NCI-H146 (cell line): Measurements from ENCODE around the gene FOXP1.

Source experiments
- DNase-seq: peaks from one replicate; lab custom pipeline; 2025; lab: John Stamatoyannopoulos, UW

Gene FOXP1

GRCh38 chr3:71425491-71426071 is 157.9 kb downstream of the FOXP1 start:
- DNase-seq: no peak

DNA sequence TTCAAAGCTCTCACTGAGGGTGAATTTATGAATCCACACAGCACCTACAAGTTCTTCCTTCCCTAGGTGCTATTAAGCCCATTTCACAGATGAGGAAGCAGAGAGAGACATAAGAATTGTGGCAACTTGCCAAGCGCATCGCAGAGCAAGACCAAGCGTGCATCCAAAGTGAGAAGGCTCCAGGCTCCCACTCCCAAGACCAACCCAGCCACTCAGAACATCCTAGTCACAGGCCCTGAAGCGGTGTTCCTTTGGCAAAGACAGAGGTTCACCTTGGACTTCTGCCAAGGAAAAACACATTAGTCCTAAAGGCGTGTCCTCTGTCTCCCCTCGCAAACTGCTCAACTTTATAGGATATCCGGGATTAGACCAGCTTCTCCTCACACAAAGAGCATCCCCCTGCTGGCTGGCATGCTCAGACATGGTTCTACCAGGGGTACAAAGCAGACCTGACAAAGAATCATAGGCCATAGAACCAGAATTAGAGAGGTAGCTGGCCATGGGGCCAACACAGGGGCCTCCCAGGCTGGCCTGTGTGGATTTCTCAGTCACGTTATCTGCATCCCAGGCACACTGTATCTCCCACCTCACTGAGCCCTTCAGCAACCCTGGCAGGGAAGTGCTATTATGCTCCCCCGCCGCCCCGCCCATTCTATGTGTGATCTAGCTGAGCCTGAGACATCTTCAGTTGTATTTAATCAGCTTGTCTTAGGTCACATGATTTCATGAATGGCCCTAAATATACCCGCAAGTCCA is 160.2 kb downstream of the FOXP1 start:
- DNase-seq: peak; percentile 31

DNA sequence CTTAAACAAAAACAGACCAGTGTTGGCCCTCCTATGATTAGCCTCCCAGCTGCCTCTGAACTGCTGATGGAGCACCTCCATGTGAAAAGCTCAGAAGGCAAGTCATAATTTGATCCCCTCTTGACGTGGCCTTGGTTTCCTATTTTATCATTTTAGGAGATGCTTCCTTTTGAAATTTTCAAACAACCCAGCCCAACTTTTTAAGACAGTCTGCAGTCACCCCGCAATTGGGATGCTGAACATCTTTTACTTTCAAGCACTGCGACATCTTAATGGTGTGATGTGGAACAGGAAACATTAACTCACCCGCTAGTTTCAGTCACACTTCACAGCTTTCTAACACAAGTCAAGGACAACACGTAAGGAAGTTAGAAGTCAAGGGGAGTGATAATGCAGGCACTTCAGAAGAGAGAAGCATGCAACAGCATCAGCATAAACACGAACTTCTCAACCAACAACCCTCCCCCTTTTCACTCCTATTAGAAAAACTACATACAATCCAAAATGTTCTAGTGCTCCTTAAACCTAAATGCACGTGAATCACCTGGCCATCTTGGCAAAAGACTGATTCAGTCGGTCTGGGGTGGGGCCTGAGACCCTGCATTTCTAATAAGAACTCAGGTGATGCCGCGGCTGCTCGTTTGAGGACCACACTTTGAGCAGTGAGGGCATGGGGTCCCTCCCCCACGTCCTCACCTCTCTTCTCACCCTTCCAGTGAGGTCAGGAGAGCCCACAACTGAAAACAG is 161.5 kb downstream of the FOXP1 start:
- no peak for DNase-seq

DNA sequence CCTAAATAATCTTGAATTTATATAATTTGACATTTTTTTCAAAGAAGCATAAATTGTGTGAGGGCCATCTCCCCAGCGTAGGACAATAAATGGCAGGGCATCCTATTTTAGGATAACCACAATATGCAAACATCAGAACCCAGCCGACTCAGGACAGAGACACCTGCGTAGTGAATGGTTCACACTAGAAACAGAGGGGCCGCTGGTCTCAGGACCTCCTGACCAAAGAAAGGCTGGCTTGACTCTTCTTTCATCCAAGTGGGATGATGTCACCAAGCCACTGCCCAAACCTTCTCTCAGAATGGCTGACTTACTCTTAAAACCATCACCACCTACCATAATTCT is 162.1 kb downstream of the FOXP1 start:
- no peak for DNase-seq

- DNase-seq: no peak
Observed at GRCh38 chr3:71419369-71419768, 164.2 kb downstream of the FOXP1 start.

DNA sequence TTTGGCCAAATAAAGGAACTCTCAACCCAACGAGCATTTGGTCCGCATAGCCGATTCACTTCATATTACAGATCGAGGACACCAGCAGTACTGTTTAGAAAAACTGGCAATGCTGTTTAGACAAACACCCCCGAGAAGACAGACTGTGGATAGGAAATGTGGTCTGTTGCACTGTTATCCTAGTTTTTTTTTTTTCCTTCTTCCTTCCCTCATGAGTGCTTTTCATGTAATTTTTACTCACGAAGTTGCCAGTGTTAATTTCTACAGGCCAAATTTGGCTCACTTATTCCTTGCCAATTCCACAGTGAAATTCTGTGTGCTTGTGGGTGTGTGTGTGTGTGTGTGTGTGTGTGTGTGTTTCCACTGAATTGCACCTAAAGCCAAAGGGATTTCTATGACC is 165.7 kb downstream of the FOXP1 start:
- no peak for DNase-seq

DNA sequence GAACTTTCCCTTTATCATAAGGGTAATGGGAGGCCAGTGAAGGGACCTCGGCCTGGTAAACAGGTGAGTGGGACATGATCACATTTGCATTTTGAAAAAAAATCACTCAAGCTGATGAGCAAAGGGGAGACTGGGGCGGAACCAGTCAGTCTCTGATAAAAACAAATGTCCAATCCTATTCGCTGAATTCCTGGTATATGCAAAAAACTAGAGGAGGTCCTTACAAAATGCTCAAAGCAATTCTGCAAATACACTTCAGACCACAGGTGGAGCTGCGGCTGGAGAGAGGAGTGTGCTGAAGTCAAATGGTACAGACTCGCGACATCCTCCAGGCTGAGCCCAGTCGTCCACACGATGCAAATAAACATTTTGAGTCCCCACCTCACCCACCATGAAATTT is 166.7 kb downstream of the FOXP1 start:
- peak; percentile 22 for DNase-seq

- DNase-seq: no peak
Observed at GRCh38 chr3:71415681-71416122, 167.8 kb downstream of the FOXP1 start.

DNA sequence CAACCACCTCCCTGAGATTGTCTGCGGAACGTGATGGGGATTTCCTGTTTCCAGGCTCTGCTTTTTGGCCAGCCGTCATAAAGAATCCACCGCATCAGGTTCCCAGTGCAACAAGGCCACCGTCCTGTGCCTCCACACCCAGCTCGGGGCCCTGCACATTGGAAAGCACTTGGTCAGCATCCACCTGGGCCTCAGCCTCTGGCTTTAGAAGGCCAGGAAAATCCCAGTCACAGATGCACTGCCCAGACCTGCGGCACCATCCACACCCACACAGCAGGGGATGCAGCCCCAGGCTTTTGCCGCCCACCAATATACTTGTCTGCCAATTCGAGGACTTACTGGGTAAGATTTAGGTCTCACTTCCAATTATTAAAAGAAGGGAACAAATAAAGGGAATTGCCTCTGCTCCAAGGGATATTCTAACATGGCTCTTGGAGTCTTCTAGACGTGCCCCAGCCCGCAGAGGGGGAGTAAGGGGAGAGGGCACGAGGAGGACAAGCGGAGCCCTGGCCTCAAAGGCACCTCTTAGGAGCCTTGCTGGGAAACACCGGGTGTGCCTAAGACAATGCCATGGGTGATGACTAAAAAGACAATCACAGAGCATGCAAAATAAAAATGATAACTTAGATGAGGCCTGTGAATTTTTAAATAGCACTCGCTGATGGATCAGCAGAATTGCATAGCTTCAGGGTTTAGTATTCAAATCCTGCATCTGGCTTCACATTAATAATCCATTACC is 169.2 kb downstream of the FOXP1 start:
- DNase-seq: no peak

DNA sequence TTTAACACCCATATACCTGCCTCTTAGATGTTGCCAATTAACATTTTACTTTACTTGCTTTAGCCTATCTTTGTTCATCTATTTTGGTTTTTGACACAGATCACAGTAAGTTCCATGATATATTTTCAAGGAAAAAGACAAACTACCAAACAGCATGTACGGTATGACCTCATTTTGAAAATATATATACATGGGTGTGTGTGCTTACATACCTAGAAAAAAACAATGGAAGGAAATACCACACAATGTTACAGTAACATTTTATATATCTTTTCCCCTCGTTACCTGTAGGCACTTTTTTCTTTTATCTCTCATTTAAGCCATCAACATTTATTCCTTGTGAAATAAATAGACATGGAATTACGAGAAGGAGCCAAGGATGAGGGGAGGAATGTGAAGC is 170.0 kb downstream of the FOXP1 start:
- DNase-seq: no peak

- DNase-seq: no peak
Observed at GRCh38 chr3:71409352-71409751, 174.2 kb downstream of the FOXP1 start.

GRCh38 chr3:71408903-71409302 is 174.6 kb downstream of the FOXP1 start:
- DNase-seq: no peak

DNA sequence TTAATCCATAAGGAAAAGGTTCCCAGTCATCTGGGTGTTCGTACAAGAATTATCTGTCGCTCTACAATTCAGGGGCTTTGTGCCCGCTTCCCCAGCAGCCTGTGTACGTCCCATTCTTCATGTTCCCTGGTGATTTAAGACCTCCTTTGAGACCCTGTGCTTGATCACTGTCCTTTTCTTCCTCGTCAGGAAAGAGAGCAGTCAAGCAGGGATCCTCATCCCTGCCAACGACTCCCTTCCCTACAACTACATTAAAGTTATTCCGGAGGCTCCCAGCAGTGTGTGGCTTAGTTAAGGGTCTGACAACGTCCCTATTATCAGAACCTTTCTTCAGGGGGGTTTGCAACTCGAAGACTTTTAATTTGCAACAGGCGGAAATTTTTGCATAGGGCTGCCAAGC is 175.7 kb downstream of the FOXP1 start:
- no peak for DNase-seq

- no peak for DNase-seq
Observed at GRCh38 chr3:71406972-71407810, 176.3 kb downstream of the FOXP1 start.

GRCh38 chr3:71402911-71403310 is 180.6 kb downstream of the FOXP1 start:
- DNase-seq: no peak

DNA sequence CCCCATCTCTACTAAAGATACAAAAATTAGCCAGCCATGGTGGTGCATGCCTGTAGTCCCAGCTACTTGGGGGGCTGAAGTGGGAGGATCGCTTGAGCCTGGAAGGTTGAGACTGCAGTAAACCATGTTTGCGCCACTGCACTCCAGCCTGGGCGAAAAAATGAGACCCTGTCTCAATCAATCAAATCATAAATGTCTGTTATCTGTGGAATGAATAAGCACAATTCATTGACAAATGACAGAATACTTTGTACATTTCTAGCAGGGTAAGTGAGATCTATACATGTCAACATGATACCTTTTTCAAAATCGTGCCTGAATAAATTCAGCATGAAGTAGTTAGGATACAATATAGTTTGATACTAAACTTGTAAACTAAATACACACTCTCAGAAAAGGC is 181.2 kb downstream of the FOXP1 start:
- DNase-seq: no peak

DNA sequence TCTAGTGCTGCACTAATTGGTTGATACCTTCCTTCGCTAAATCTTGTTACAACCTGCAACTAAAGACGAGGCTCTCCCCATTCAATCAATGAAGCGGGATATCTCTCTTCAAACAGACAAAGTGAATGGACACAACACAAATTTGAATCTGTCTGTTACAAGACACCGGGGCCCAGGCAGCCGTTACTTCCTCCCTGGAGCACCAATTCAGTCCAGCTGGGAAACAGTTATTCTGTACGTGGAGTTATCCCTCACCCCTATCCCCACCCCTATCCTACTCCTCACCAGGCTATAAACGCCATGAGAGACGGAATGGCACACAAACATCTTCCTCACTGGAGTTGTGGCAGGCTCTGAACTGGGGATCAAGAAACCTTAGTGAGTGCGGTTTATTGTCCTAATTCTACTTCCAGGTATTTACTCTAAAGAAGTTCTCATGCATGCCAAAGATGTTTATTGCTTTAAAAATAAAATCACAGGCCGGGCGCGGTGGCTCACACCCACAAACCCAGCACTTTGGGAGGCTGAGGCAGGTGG is 181.8 kb downstream of the FOXP1 start:
- DNase-seq: no peak

DNA sequence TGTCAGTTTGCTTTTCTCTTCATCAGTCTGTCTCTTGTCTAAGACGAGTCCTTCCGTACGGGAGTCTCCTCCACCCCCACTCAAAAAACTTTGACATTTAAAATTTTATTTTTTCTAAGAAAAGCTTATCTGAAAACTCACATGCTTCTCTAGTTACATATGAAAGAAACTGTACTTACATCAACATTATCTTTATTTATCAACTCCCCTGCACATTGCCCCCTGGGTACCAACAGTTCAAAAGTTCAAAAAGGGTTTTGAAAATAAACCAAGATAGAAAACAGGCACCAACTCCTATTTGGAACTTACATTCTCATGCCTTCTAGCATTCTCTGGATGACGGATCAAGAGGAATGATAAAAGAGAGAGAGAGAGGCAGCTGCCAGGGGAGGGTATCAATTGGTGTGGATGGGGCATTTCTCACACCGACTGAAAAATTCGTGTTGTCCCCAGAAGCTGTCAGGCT is 182.5 kb downstream of the FOXP1 start:
- no peak for DNase-seq

DNA sequence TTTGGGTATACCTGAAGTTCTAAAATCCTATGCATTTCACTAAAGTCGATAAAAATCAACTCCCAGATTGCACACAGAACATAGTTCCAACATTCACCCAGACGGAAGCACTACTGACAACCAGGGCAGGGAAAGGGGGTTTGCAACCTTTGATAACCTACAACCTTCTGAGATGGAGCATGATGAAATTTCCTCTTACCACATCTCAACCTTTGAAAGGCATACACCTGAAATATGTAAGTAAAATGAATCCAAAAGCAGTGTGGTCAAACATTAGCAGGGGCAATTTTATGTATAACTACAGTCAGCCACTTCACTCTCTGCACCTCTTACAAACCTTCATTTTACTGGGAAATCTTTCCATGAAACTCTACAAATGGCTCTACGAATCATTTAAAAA is 184.1 kb downstream of the FOXP1 start:
- no peak for DNase-seq

DNA sequence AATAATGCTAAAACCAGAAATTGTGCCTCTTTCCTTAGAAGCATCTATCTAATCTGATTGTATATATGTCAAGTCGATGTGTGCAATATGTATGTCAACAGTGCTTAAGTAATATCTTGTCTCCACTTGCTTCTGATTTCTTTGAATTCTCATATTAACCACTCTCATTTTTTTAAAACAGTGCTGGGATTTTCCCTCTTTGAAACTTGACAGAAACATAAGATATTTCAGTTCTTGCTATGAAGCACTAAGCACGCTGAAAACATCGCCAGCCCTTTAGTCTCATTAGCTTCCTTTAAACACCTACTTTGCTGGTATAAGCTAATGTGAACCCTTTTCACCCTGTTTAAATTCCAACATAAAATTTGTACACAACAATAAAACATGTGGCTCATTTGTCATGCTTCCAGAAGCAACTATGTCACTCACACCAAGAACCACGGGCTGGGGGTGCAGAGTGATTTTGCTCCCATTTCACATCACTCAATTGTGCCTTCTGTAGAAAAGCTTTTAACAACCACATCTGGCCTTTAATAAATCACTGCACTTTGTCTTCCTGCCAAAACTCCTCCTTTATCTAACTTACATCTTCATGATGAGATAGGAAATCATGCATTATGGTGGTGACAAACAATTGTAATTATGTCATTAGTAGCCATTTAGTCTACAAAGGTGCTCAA is 185.2 kb downstream of the FOXP1 start:
- no peak for DNase-seq

DNA sequence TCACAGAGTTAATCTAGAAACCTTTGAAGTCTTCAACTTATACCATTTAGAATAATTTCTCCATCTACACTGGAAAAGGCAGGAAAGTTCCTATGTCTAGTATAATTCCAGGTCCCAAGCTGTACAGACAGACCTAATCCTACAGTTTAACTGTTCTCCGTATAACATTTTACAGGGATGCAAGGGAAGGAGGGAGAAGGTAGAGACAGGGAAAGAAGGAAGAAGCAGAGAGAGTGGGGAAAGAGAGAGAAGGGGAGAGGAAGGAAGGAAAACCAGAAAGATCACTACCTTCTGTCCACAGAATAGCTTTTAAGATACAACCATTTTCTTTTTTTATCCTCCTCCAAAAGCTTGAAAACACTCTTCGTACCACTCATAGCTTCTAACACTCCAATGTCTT is 185.8 kb downstream of the FOXP1 start:
- DNase-seq: no peak
